Esophagus squamous epithelium (tissue), 5 donors: ENCODE measurements around the gene TUBD1. TPM values are rescaled to one million over a fixed set of nuclear protein-coding genes. Genes with fewer than 3 reads are reported as not detected.

ENCODE experiments used
- DNase-seq: peaks from one replicate; lab custom pipeline; 2025; lab: John Stamatoyannopoulos, UW
- H3K27ac ChIP-seq, 4 donors: fragments of 200-600 bp; sonication (generic); one replicate each; pipeline ENCODE4 v1.5.1; 2016 to 2019; ENCODE audit warnings: mild to moderate bottlenecking in 1 of 4
- H3K27me3 ChIP-seq, 4 donors: fragments of 200-600 bp; sonication (generic); 1 replicate in 3 of 4; 2 replicates in 1 of 4; pipeline versions ENCODE4 v1.5.1 to v1.6.0; 2017 to 2021; ENCODE audit warnings: antibody characterized with exemption in 1 of 4
- H3K36me3 ChIP-seq, 3 donors: fragments of 200-600 bp; sonication (generic); one replicate each; pipeline ENCODE4 v1.5.1; 2016 to 2019
- H3K4me1 ChIP-seq, 3 donors: fragments of 200-600 bp; sonication (generic); one replicate each; pipeline ENCODE4 v1.5.1; 2017 to 2019
- H3K4me3 ChIP-seq, 4 donors: fragments of 200-600 bp; sonication (generic); 1 replicate in 3 of 4; 2 replicates in 1 of 4; pipeline ENCODE4 v1.5.1; 2016 to 2019; ENCODE audit warnings: mild to moderate bottlenecking in 2 of 4, moderate library complexity in 1 of 4
- H3K9me3 ChIP-seq, 3 donors: fragments of 200-600 bp; sonication (generic); one replicate each; pipeline ENCODE4 v1.5.1; 2016 to 2019
- POLR2A ChIP-seq, 4 donors: fragments of 450-650 bp; IDR thresholded peaks; one replicate each; pipeline ENCODE4 v1.6.1; 2017; ENCODE audit warnings: antibody characterized with exemption in 4 of 4, mild to moderate bottlenecking in 4 of 4, moderate library complexity in 3 of 4
- WGBS, 2 donors: methylation state at CpG; one replicate each; pipeline ENCODE4 v1.1.5; 2018; 5-methylcytosine and 5-hydroxymethylcytosine counted together
- intact Hi-C: fragments of 100-400 bp; cut with DNase I; formaldehyde crosslinking; loops from one replicate; pipeline ENCODE4 v1.15.0; 2022
- small RNA-seq, 4 donors: library from RNA; depleted of rRNA; stranded (forward); fragments of <200 nt; gene quantifications; one replicate each; pipeline ENCODE3, GENCODE V24; 2016
- total RNA-seq, 4 donors: library from RNA; depleted of rRNA; stranded (reverse); fragments of >200 nt; gene quantifications; one replicate each; pipeline ENCODE4 v1.1.0, GENCODE V29; 2016
- TF ChIP-seq, protein P1 (sequence below), 6 experiments: fragments of 450-650 bp in 4 of 6; fragments of 200-600 bp in 2 of 6; sonication (generic) in 2 of 6; IDR thresholded peaks; one replicate each; pipeline ENCODE4 v1.5.1; 2016 to 2019; ENCODE audit warnings: antibody characterized with exemption in 6 of 6, mild to moderate bottlenecking in 4 of 6, moderate library complexity in 4 of 6
- donor health status: DM: yes; HTN: yes; CAD: no.

TUBD1 gene
- total RNA-seq, 4 donors from 2014 or later, result 8.0 to 16.0 (median 12.5) TPM

DNA sequence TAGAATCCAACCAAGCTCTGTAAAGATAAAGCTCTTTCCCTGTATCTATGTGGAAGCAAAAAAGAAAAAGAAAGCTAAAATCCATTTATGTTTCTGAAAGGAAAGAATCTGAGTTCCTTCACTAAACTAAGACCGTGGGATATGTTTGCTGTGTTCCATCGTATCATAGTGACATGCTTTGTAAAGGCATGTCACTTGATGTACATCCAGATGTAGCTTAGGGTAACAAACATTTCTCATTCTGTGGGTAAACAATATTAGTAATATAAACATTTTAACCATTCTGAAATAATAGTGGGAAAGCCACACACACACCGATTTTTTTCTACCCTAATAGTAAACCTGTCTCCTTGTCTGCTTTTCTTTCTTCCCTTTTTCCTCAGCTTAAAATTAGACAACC is 78.1 kb downstream of the TUBD1 start:
- Histone ChIP-seq H3K4me1 (peaks cover 0 to 5% (median 3%) of the 10 kb centered on the region in 3 donors), H3K27me3 (no peaks in the 10 kb centered on the region), H3K27ac (peak overlapping the region in 3 of 4 donors; percentile 43 to 60 (median 48)), H3K36me3 (peaks cover 0 to 59% (median 0%) of the 10 kb centered on the region in 3 donors), H3K4me3 (no peak overlapping the region), H3K9me3 (no peaks in the 10 kb centered on the region)
- DNase-seq, result no peak
- intact Hi-C loops, result no loop called here
- TF ChIP-seq, protein P1, sequence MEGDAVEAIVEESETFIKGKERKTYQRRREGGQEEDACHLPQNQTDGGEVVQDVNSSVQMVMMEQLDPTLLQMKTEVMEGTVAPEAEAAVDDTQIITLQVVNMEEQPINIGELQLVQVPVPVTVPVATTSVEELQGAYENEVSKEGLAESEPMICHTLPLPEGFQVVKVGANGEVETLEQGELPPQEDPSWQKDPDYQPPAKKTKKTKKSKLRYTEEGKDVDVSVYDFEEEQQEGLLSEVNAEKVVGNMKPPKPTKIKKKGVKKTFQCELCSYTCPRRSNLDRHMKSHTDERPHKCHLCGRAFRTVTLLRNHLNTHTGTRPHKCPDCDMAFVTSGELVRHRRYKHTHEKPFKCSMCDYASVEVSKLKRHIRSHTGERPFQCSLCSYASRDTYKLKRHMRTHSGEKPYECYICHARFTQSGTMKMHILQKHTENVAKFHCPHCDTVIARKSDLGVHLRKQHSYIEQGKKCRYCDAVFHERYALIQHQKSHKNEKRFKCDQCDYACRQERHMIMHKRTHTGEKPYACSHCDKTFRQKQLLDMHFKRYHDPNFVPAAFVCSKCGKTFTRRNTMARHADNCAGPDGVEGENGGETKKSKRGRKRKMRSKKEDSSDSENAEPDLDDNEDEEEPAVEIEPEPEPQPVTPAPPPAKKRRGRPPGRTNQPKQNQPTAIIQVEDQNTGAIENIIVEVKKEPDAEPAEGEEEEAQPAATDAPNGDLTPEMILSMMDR (IDR thresholded peaks at IDR 0.05), result no peak
- TF ChIP-seq POLR2A (IDR thresholded peaks at IDR 0.05), result no peak
- WGBS, 2 donors, result 71 to 76% methylated on average over 3 of the region's 3 CpGs

GRCh38 chr17:59814276-59814675 is 78.5 kb downstream of the TUBD1 start:
- Histone ChIP-seq H3K36me3 (peaks cover 0 to 55% (median 0%) of the 10 kb centered on the region in 3 donors), H3K4me3 (no peak overlapping the region), H3K27ac (peak overlapping the region in 3 of 4 donors; percentile 43 to 60 (median 48)), H3K4me1 (peaks cover 0 to 5% (median 3%) of the 10 kb centered on the region in 3 donors), H3K27me3 (no peaks in the 10 kb centered on the region), H3K9me3 (no peaks in the 10 kb centered on the region)
- no peak for DNase-seq
- 91 to 100% methylated on average over 1 of the region's 1 CpG for WGBS, 2 donors
- no peak for TF ChIP-seq POLR2A (IDR thresholded peaks at IDR 0.05)
- TF ChIP-seq, protein P1 (IDR thresholded peaks at IDR 0.05), result no peak
- intact Hi-C loops, result no loop called here

GRCh38 chr17:59812139-59812538 is 80.6 kb downstream of the TUBD1 start:
- Histone ChIP-seq H3K4me3 (no peak overlapping the region), H3K27ac (no peak overlapping the region), H3K36me3 (peaks cover 0 to 43% (median 0%) of the 10 kb centered on the region in 3 donors), H3K27me3 (no peaks in the 10 kb centered on the region), H3K4me1 (peaks cover 0 to 5% (median 3%) of the 10 kb centered on the region in 3 donors), H3K9me3 (no peaks in the 10 kb centered on the region)
- no peak for DNase-seq
- TF ChIP-seq, protein P1 (IDR thresholded peaks at IDR 0.05), result no peak
- no peak for TF ChIP-seq POLR2A (IDR thresholded peaks at IDR 0.05)
- intact Hi-C loops, result no loop called here
- WGBS, 2 donors, result 70 to 83% methylated on average over 3 of the region's 3 CpGs

DNA sequence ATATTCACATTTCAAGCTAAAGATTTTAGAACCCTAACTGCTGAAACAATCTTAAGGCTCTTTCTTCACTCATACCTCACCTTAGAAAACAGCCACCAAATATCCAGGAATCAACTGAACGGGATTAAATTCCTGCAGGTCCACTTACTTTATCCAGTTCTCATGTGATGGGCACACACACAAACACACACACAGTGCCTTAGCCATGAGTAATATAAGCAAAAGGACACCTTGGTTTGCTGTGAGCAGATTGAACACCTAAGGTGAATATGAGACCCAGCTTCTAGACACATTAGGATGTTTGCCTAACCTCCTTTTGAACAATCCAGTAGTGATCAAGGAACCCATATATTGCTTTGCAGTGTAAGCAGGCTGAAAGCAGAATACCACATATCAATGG is 81.5 kb downstream of the TUBD1 start:
- no peak for DNase-seq
- H3K4me1 ChIP-seq, result peaks cover 0 to 5% (median 3%) of the 10 kb centered on the region in 3 donors
- no peaks in the 10 kb centered on the region for H3K27me3 ChIP-seq
- H3K36me3 ChIP-seq, result peaks cover 0 to 36% (median 0%) of the 10 kb centered on the region in 3 donors
- TF ChIP-seq POLR2A (IDR thresholded peaks at IDR 0.05), result no peak
- H3K27ac ChIP-seq, result no peak overlapping the region
- H3K4me3 ChIP-seq, result no peak overlapping the region
- 93 to 95% methylated on average over 1 of the region's 1 CpG for WGBS, 2 donors
- intact Hi-C loops, result no loop called here
- H3K9me3 ChIP-seq, result no peaks in the 10 kb centered on the region

DNA sequence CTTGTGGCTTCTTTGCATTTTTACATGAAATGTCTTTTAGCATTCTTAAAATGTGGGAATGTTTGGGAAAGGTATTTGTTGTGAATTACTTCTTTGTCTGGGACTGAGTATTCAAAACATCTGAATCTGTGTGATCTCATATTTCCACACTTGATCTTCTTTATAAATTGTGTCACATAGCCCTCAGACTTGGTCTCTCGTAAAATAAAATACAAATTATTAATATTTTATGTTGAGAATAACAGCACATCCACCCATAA is 81.9 kb downstream of the TUBD1 start:
- intact Hi-C loops, result no loop called here
- Histone ChIP-seq H3K27me3 (no peaks in the 10 kb centered on the region), H3K36me3 (peaks cover 0 to 36% (median 0%) of the 10 kb centered on the region in 3 donors), H3K9me3 (no peaks in the 10 kb centered on the region), H3K4me3 (no peak overlapping the region), H3K4me1 (peaks cover 0 to 5% (median 3%) of the 10 kb centered on the region in 3 donors), H3K27ac (no peak overlapping the region)
- no peak for TF ChIP-seq POLR2A (IDR thresholded peaks at IDR 0.05)
- TF ChIP-seq, protein P1 (IDR thresholded peaks at IDR 0.05), result no peak
- DNase-seq, result no peak
- WGBS, 2 donors, result 85 to 92% methylated on average over 1 of the region's 1 CpG

Small RNA genes within 50 kb of the gene (small RNA-seq; reads per million reads assigned to genes)
- 0 reads per million in 4 donors for gene RNU6-450P
- gene RPS29P21, result 0 reads per million in 4 donors

Other genes starting within 250 kb of the TUBD1 start
- gene PTRH2, start 185.5 kb downstream of the TUBD1 start, total RNA-seq, result 10 to 100 TPM; 27.2 to 31.7 (median 30.9) TPM
- 100 to 1,000 TPM; 132 to 363 (median 141) TPM for gene VMP1, start 185.3 kb downstream of the TUBD1 start, total RNA-seq
- 10 to 100 TPM; 18.4 to 49.2 (median 25.9) TPM for gene RPS6KB1, start 178 bp upstream of the TUBD1 start, total RNA-seq
- gene RNFT1, start 71.8 kb upstream of the TUBD1 start, total RNA-seq, result 10 to 100 TPM in 3 of 4 donors, 1 to 10 TPM in 1; 7.9 to 18.8 (median 15.5) TPM
- gene HEATR6, start 186.0 kb upstream of the TUBD1 start, total RNA-seq, result 10 to 100 TPM in 2 of 4 donors, 1 to 10 TPM in 2; 5.8 to 14.8 (median 11.4) TPM